ENCODE measurements around the gene ACKR2.

Gene ACKR2

DNA sequence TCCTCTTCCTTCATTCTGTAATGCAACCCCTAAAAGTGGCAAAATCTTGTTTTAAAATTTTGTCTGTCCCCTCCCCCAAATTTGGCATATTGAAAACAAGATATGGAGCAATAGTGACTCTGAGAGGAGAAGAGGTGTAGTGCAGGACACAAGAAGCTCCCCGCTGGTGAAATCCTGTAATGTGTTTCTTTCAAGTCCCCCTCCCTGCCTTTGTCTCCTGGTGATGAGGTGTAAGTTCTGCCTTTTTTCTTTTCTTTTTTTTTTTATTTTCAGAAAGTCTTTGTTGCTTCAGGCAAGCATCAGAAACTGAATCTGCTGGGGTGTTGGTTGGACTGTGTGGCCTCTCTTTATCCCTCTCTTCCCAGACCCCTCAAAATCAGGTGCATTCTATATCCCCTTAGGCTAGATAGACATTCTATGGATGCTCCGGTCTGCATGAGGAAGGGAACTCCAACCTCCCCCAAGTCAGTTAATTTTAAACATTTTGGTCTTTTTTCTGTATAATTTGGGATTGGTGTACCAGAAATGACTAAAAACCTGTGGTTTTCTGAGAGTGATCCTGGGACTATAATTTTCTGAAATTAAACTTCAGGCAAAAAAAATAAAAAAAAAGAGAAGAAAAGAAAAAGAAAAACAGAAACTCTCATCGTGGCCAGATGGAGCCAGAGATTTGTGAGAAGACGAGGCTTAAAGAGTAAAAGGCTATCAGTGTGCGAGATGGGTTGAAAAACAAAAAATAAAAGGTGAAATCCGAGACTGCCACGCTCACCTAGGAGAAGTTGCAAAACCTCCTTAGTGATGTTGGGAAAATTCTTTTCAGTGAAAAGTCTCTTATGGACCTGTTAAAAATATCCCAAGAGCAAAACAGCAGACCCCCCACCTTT lies 21.4 kb downstream of the ACKR2 start:
- no peak for DNase-seq (ENCODE audit: low read depth)

DNA sequence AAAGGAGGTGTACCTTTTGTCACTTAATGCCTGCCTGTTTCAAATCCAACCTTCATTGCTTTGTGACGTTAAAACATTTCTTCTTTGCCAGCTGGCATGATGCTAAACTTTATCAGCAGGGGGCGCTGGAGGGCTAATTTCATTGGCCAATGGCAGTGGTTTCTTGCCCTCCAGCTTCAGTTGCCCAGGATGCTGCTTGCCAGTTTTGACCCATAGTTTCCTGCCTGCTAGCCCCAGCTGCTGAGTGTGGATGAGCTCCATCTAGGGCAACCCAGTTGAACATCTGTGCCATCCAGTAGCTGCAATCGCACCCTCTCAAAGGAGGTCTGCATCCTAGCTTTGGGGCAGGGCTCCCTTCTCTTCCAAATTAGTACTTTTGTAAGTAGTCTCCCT lies 22.1 kb downstream of the ACKR2 start:
- DNase-seq (ENCODE audit: low read depth) = peak; percentile 65

DNA sequence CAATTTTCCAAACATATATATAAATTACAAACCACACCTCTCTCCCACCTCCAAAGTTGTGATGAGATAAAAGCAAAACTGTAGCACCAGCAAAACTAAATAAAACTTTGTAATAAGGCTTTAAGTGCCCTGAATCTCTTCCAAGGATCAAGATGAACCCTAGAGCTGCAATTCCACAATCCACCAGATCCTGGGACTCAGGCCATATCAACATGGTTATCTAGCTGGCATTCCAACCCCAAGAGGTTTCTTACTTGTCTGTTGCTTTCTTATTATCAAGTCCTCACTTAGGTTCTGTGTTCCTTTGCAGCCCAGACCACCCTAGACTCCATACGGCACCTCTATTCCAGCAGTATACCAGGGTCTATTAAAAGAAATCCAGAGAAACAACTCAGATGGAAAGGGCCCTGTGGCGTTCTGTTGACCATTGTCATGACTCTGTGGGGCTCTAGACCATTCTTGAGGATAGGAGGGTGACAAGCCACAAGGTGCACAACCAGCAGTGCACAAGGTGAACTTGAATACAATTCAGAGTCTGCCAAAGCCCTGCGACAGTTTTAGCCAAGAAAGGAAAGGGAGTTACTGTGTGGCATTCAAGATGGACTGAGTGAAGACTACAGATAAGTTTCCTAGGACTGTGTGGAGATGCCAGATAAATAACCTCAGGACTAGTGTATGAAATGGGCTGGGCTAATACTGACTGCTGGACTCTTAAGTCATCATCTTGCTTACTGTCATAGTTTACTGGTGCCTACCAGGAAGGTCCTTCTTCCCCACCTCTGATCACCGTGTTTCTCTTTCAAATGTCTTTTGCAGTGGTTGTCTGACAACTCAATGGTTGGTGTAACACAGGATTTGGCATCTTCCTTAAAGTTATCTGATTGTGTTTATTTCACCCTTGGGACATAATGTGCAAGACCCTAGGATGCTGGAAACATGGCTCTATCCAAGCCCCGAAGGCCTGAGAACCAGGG lies 27.2 kb downstream of the ACKR2 start:
- DNase-seq (ENCODE audit: low read depth) = no peak

DNA sequence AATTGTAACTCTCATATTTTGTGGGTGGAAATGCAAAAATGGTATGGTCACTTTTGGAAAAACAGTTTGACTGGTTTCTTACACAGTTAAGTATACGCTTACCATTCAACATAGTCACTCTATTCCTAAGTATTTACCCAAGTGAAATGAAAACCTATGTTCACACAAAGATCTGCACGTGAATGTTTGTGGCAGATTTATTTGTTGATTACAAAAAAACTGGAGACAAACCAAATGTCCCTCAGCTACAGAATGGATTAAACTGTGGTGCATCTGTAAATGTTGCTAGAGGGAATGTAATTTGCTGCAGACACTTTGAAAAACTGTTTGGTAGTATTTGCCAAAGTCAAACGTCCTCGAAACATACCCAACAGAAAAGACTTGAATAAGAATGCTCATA lies 29.3 kb downstream of the ACKR2 start:
- DNase-seq (ENCODE audit: low read depth) = no peak

DNA sequence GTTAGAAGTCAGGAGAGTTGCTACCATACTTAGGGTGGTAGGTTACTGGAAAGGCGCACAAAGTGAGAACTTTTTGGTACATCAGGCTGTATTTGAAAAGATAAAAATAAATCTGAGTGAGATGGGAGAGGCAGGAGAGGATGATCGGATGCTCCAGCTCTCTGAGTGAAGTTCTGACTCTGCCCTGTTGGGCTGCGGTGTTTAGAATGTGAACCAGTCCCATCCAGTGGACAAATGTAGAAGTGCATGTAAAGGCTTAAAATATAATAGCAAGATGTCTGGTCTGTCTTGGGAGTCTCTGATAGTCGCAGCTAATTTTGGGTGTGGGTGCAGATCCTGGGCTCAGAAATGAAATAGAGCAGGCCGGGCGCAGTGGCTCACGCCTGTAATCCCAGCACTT lies 30.4 kb downstream of the ACKR2 start:
- DNase-seq (ENCODE audit: low read depth) = no peak

DNA sequence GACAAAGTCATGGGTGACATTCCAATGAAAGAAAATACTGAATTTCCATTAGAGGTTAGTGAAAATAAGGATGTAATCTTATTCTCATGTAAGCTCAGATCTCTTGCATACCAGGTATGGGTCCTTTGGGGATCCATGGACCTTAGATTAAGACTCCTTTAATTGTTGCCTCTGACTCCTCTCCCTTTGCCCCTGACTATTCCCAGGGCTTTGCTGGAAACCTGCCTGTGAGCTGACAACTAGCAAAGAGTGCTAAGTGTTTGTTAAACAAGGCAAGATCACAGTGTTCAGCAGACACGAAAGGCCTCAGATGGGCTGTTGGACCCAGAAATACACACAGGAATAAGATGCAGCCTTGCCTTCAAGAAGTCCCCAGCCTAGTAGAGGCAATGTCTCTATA lies 32.1 kb downstream of the ACKR2 start:
- DNase-seq (ENCODE audit: low read depth) = no peak

DNA sequence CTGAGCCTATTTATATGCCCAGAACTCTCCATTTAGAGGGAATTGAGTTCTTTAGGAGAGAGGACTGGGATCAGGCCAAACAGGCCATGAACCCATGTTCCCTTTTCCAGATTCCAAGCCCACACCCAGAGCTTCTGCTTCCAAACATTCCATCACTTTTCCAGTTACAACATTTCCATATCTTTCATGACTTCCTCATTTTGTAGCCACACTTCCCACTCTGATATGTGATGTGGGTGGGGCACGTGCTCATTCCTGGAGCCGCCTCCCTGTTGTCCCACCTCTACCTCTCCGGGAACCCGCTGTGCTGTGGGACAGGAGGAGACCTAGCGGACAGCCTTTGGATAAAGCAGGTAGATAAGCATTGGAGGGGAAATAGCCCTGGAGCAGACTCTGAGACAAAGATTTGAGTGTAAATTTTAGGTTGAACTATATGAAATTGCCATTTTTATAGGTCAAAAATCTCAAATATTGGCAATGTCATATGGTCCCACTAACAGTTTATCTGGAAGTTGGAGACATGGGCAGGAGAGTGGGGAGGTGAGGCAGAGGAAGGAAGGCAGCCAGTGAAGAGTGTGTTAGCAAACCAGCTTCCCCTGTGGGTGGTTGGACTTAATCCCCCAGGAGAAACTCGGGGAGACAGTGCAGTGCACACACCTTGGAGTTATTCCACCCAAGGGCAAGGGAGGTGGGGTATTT lies 34.6 kb downstream of the ACKR2 start:
- DNase-seq (ENCODE audit: low read depth) = no peak

DNA sequence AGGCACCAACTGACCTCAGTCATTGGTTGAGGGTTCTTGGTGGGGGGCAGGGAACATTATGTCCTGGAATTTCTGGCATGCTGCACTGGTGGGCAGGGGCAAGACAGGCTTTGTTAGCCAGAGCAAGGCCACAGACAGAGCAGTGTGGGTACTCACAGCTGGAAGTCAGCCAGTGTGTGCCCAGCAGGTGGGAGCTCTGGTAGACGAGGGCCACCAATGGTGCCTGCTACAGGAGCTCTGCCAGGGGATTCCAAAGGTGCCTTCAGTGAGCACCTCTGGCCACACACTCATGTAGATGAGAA lies 35.1 kb downstream of the ACKR2 start:
- DNase-seq (ENCODE audit: low read depth) = no peak

DNA sequence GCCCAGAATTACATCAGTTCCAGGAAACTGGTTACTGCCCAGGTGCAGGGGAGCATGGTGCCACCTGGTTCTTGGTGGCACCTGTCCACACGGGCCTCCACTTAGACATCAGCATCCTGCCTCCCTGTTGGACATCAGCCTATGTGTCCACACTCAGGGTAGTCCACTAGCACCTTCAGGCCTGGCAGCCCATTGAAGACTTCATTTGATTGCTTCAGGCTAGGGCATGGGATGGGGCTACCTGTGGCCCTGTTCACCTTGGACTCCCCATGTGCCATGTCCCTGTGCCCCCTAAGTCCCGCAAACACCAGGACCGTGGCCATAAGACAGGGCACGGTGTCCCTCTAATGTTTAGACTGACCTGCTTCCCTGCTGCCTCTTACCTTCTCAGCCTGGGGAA lies 35.6 kb downstream of the ACKR2 start:
- no peak for DNase-seq (ENCODE audit: low read depth)

DNA sequence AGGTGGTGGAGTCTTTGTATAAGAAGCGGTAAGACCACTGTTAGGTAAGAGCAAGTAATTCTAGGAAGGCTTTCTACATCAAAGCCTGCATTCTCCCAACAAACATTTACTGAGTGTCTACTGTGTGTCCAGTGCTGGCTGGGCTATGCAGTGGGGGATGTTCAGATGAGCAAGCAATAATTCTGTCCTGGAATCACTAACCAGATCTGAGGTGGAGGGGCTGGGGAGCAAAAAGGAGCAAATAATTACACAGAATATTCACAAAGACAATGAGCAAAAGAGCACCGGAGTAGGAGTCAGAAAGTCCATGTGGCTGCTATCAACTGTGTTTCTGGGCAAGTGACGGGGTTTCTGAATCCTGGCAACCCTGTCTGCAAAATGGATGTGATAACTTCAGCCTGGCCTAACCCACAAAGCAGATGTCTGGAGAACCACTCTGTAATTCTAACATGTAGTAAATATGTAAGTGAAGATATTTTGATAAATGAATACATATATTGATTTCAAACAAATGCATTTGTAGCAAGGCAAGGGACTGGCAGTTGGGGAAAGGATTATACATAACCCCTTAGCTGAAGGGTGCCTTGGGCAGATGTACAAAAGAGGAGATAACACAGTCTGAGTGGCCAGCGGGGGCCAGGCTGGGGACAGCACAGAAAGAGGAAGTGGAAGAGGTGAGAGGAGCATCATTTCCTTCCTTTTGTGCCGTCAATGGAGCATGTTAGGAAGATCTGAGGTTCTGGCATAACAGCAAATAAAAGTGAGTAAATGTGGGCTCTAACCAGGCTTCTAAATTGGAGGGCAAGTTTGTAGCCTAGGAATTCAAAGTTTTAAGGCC lies 37.7 kb downstream of the ACKR2 start:
- no peak for DNase-seq (ENCODE audit: low read depth)

DNA sequence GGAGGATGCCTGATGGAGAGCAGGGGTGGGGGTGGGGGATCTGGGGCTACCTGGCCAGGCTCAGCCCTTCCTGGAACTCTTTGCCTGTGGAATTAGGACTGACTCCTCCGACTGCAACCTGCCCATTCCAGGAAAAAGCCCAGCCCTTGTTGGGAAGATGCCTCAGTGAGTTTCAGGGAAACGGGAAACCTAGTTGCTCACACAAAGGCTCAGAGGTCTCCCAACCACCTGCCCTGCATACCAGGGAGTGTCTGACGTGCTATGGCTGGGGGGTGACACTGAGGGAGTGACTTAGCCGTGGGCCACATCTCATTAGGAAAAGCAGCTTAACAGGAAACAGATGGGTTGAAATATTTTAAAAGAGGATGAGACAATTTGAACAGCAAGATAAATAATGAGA lies 38.5 kb downstream of the ACKR2 start:
- no peak for DNase-seq (ENCODE audit: low read depth)

DNA sequence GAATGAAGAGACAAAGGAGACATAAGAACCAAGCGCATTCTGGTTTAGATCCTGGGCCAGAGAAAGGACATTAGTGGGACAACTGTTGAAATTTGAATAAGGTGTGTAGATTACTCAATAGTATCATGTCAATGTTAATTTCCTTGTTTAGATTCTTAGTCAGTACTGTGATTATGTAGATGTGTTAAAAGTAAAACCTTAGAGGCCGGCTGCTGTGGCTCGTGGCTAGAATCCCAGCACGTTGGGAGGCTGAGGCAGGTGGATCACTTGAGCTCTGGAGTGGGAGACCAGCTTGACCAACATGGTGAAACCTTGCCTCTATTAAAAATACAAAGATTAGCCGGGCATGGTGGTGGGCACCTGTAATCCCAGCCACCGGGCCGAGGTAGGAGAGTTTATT lies 39.8 kb downstream of the ACKR2 start:
- DNase-seq (ENCODE audit: low read depth) = no peak

DNA sequence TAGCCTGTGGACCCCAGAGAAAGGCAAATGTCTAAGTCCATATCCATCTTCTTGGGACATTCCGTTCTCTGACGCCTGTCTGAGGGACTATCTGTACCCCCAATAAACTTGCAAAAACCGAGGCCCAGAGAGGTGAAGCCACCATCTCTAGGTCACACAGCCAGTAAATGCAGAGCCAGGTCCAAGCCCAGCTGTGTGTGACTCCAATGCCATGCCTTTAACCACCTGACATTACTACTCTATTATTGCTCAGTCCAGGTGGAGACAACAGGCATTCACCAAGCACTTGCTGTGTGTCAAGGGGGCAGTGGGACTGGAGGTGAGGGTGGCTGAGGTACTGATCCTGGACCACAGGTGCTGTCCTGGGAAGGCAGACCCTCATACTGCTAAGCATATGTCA lies 41.0 kb downstream of the ACKR2 start:
- DNase-seq (ENCODE audit: low read depth) = no peak

DNA sequence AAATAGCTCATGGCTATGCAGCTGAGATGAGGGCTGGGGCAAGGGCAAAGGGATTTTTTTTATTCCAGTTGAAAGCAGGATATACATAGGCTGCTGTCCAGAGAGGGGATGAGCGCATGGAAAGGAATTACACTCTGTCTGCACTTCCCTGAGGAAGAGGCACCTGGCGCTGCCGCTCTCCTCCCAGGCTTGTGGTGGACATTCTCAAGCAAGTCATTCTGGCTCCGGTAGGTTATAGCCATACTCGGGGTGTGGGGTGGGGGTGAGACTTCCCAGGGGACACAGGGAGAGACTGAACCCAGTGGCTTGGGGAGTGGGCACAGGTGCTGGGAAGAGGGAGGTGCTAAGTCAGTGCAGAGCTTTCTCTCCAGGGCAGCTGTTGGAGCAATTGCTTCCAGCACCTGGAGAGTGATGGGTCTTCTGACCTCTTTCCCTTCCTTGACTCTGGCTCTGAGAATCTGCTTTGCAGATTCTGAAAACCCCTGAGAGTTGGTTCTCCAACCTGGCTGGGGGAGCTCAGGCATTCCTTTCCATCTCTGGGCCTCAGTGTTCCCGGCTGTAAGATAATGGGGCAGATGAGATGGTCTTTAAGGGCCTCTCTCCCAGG lies 42.1 kb downstream of the ACKR2 start:
- no peak for DNase-seq (ENCODE audit: low read depth)

DNA sequence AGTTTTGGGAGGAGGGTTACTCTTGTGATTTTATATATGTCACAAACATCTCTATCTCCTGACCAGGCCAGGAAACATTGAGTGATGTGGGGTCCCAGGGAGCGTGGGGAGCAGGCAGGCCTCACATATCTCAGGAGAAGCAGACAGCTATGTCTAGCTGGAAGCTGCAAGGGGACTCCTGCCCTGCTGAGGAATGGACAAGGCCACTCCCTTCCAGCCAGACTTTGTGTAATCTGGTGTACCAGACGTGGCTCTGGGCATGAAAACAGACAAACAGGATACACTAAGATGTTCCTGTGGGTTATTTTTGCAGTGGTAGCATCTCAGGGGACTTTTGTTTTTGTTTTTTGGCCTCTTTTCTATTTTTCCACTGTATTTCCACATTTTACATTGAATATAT lies 43.2 kb downstream of the ACKR2 start:
- DNase-seq (ENCODE audit: low read depth) = no peak

DNA sequence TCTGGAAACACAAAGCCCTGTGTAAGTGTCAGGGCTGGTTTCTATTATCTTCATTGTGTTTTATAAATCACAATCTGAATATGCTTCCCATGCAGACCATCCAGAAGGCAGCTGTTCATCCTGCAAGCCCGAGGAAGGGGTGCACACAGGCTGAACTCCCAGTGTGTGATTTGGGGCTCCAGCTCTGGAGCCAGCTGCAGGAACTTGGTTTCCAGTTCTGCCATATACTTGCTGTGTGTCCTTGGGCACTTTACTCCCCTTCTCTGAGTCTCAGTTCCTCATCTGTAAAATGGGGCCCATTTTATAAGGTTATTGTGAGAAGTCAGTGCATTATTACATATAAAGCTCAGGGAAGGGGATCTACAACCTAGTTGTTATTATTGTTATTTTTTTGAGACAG lies 43.8 kb downstream of the ACKR2 start:
- DNase-seq (ENCODE audit: low read depth) = no peak

DNA sequence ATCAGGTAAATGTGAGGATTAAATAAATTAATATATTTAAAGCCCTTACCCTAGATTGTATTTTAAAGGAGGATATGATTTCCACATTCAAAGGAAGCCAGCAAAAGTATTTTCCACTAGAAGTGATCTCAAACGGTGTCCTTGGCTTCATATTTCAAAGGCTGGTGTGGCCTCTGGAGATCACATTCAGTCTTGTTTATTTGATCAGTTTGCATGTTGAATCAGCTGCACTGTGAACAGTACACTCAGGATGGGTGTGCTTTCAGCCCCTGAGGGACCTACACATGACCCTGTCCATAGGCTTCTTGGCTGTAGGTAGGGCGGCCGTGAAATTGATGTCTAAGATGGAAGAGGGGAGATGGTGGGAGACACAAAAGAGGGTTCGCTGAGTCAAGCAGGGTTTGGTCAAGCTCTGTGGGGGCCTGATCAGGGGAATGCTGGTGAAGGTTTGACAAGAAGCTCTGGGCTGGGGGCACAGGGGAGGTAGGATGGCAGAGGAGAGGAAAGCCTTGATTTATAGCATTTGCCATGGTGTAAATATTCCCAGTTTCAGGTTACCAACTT lies 44.6 kb downstream of the ACKR2 start:
- no peak for DNase-seq (ENCODE audit: low read depth)

DNA sequence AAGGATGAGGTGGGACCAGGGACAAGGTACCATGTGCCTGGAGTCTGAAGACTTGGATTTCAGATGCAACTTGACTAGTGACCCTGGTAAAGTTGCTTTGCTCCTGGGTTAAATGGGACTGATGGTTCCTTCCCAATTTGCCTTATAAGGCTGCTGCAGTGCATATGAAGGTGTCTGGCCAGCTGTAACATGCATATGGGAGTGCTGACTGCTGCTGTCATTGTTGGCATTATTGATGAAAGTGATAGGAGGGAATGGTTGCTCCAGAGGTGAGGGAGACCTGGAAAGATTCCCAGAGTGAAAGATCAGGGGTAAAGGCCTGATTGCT lies 45.9 kb downstream of the ACKR2 start:
- DNase-seq (ENCODE audit: low read depth) = no peak

DNA sequence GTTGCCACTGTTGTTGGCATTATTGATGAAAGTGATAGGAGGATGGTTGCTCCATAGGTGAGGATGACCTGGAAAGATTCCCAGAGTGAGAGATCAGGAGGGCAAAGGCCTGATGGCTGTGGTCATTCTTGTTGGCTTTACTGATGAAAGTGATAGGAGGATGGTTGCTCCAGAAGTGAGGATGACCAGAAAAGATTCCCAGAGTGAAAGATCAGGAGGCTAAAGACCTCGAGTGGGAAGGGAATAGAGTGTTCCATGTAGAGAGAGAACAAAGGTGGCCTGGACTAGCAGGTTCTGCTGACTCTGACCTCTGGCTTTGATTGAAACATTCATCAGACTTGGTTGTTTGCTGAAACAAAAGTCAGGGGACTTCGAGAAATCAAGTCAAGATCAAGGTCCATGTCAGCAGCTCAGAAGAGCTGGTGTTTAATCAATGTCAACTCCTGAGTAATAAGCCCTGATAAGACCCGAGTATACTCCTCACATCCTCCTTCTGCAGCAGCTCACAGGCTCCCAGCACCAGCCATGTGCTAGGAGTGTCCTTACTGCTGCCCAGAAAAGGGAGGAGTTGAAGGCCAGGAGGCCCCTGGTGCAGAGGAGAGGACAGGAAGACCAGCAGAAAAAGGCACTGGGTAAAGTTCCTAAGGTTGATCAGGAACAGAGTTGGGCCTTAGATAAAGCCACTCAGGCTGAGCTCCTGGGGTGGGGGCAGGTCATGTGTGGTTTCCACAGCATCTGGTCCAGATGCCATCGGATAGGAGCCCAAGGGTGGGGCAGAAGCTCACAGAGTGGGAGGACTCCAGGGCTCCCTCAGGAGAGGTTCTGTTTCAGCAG lies 46.5 kb downstream of the ACKR2 start:
- DNase-seq (ENCODE audit: low read depth) = no peak

DNA sequence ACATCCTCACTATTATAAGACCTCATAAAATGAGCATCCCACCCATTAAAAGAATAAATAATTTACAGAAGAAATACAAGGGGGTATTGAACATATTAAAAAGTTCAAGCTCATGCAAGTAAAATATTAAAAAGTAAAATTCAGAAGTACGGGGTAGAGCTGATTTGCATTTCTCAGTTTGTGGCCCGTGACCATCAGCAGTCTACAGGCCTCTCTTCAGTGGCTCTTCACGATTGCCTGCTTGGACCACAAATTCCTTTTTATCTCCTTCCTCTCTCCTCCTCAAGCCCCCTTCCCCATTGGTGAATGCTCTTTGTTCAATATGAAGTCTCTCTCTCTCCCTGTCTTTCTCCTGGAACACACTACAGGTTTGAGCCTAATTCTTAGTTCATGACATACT lies 47.3 kb downstream of the ACKR2 start:
- no peak for DNase-seq (ENCODE audit: low read depth)
